COR-L47 (cell line): ENCODE results near the gene MAP4.
A peak's percentile ranks its signal among the peaks of the same experiment; 100 is the strongest.
"Not testable (repeated sequence)": the region's sequence is repeated elsewhere in the genome, so short reads cannot be mapped to it uniquely, and the experiment has no call there.

Experiments used
- DNase-seq: peaks from one replicate; lab custom pipeline; 2025; lab: John Stamatoyannopoulos, UW

Gene MAP4

DNA sequence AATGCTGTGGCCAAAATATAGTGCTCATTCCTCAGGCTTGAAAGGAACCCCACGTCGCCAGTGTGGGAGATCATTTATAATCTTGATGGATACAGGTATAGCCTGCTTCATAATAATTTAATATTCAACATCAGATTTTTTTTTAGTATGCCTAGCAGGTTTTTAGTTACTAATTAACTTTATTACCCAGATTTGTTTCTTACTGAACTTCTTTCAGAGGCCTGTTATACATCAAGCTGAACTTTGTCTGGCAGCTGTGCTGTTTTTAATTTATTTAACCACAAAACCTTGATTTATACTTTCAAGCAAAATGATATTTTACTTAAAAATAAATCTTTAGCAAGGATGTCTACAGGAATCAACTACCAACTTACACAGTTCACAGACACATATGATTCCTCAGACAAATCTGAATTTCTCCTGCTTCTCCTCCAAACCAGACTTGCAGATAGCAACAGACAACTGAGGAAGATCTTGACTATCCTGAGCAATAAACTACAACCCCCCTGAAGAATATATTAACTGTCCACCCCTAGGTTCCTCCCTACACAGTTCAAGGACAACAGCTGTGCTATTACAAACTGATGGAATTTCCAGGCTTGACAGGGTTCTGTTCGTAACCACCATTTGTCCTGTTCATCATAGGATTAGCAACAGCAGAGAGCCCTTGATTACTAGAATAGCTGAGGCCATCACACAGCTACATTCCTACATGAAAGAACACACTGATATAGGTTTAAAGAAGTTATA, 610 bp downstream of the MAP4 start:
- DNase-seq = no peak

DNA sequence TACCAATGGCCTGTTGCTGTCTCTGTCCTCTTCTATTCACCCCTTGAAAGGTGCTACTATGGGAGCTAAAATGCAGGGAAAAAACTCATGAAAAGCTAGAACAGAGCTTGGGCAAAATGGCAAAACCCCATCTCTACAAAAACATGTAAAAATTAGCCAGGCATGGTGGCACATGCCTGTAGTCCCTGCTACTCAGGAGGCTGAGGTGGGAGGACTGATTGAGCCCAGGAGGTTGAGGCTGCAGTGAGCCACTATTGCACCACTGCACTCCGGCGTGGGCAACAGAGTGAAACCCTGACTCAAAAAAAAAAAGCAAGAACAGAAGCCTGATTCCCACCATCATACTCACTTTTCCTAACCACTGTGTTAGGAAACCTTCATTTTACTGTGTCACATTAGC, 1.9 kb downstream of the MAP4 start:
- DNase-seq = no peak

DNA sequence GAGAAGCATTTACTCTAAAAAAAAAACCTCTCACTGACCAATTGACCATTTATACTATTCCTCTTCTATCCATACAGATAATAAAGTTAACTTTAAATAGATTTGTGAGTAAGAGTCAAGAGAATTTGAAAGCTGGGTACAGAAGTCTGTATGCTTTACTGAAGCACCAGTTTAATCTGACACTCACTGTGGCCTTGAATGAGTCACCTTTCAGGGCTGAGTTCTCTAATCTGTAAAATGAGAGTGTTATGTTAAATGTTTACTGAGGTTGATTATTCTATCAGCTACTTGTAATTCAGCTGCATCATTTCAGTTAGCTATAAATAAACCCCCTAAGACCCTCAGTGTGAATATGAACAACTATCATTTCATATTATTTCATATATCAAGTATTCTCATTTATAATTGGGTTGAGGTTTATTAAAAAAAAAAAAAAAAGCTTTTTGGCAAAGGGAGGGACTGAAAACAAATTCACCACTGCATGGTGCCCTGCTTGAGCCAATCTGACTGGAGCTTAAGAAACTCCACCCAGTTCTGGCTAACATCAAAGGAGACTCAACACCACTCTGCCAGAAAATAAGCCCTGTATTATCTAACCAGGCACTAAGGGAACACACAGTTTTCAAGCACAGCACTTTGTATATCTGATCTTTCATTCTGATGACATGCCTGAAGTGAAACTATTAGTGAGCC, 2.8 kb downstream of the MAP4 start:
- no peak for DNase-seq

GRCh38 chr3:48012659-48013058, 3.6 kb downstream of the MAP4 start:
- no peak for DNase-seq

- not testable (repeated sequence) for DNase-seq
These were observed 8.2 kb downstream of the MAP4 start for GRCh38 chr3:48008066-48008465.

DNA sequence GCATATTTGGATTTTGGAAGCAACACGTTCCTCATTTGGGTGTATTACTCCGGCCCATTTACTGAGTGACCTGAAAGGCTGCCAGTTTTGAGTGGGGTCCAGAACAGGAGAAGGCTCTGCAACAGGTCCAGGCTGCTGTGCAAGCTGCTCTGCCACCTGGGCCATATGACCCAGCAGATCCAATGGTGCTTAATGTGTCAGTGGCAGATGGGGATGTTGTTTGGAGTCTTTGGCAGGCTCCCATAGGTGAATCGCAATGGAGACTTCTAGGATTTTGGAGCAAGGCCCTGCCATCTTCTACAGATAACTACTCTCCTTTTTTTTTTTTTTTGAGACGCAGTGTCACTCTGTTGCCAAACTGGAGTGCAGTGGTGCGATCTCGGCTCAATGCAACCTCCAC, 8.9 kb downstream of the MAP4 start:
- DNase-seq = not testable (repeated sequence)

DNA sequence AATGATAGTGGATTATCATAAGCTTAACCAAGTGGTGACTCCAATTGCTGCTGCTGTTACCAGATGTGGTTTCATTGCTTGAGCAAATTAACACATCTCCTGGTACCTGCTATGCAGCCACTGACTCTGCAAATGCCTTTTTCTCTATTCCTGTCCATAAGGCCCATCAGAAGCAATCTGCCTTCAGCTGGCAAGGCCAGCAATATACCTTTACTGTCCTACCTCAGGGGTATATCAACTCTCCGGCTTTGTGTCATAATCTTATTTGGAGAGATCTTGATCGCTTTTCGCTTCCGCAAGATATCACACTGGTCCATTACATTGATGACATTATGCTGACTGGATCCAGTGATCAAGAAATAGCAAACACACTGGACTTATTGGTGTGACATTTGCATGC, 9.4 kb downstream of the MAP4 start:
- DNase-seq = not testable (repeated sequence)

GRCh38 chr3:48004694-48005093, 11.5 kb downstream of the MAP4 start:
- DNase-seq = no peak

GRCh38 chr3:48002787-48003186, 13.4 kb downstream of the MAP4 start:
- no peak for DNase-seq

GRCh38 chr3:48001991-48002390, 14.2 kb downstream of the MAP4 start:
- no peak for DNase-seq

- DNase-seq = no peak
These were observed 16.0 kb downstream of the MAP4 start for GRCh38 chr3:48000212-48000611.

DNA sequence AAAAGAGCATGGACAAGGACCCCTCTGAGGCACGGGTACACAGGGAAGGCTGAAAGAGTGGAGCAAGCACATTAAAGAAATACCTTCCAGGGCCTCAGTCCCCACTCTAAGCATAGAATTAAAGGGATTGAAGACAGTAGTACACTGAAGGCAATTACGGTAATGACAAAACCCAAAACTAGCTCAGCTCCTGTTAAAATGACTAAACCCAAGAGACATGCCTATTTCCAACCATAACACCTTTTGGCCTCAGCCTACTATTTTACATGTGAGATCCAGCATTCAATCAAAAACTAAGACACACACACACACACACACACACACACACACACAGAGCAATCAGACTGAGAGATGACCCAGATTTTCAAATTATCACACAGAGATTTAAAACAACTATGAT, 19.8 kb downstream of the MAP4 start:
- DNase-seq = no peak

- DNase-seq = no peak
These were observed 22.0 kb downstream of the MAP4 start for GRCh38 chr3:47994180-47994579.

DNA sequence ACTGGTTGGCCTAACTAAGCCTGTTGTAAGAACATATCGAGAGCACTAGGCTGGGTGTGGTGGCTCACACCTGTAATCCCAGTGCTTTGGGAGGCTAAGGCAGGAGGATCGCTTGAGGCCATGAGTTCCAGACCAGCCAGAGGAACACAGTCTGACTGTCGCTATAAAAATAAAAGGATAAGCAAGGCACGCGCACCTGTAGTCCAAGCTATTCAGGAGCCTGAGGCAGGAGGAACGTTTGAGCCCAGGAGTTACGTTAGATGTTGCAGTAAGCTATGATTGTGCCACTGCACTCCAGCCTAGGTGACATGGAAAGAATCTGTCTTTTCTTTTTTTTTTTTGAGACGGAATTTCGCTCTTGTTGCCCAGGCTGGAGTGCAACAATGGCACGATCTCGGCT, 24.9 kb downstream of the MAP4 start:
- DNase-seq = no peak

DNA sequence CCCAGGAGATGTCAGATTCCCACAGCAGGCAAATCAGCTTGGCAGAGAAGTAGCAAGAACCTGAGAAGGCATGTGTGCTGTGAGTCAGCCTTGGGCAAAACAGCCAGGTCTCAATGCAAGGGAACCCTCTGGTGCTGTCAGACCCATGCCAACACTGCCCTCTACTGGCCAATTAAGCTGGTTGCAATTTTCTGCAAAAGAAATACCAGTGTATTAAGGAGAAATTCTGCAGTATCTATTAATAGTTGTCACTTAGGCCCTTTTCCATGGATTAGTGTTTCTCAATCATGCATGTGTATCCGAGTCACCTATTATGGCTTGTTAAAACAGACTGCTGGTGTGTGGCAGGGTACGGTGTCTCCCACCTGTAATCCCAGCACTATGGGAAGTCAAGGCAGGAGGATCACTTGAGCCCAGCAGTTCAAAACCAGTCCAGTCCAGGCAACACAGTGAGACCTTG, 26.2 kb downstream of the MAP4 start:
- peak; percentile 46 for DNase-seq

GRCh38 chr3:47985381-47985780, 30.8 kb downstream of the MAP4 start:
- DNase-seq = no peak

GRCh38 chr3:47984075-47984728, 32.0 kb downstream of the MAP4 start:
- no peak for DNase-seq

DNA sequence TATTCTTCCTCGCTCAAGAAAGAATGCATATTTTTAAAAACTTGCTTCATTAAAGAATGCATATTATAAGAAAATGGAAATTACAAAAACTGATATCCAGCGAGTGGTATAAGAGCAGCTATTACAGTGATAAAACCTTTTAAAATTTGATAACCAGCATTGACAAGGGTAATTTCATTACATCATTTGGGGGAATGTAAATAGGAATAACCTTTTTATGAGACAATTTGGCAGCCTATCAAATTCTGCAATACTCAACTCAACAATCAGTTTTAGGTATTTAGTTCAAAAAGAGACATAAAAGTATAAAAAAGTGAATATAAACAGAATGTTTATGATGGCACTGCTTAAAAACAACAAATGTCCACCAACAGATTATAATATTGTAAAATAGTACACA, 35.4 kb downstream of the MAP4 start:
- no peak for DNase-seq

DNA sequence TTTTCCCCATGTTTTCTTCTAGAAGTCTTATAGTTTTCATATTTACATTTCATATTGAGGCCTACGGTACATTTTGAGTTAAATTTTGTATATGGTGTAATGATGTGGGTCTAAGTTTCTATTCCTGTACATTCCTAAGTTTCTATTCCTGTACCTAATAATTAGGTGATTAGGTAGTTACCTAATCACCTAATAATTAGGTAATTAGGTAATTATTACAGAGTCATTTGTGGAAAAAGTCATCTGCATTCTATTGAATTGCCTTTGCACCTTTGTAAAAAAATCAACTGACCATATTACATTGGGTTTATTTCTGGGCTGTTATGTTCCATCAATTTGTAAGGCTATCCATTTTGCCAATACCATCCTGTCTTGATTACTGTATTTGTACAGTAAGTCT, 37.1 kb downstream of the MAP4 start:
- DNase-seq = no peak

DNA sequence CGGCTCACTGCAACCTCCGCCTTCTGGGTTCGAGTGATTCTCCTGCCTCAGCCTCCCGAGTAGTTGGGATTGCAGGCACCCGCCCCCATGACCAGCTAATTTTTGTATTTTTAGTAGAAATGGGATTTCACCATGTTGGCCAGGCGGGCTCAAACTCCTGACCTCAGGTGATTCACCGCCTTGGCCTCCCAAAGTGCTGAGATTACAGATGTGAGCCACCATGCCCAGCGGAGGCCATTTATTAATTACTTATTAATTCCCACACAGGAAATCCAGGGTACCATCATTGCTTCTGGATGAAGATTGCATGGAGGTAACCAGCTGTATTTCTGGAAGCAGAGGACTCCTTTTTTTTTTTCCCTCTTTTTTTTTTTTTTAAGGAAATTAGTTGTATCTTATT, 37.8 kb downstream of the MAP4 start:
- no peak for DNase-seq

- DNase-seq = no peak
These were observed 40.0 kb downstream of the MAP4 start for GRCh38 chr3:47976135-47976732.

- no peak for DNase-seq
These were observed 41.2 kb downstream of the MAP4 start for GRCh38 chr3:47974974-47975470.

DNA sequence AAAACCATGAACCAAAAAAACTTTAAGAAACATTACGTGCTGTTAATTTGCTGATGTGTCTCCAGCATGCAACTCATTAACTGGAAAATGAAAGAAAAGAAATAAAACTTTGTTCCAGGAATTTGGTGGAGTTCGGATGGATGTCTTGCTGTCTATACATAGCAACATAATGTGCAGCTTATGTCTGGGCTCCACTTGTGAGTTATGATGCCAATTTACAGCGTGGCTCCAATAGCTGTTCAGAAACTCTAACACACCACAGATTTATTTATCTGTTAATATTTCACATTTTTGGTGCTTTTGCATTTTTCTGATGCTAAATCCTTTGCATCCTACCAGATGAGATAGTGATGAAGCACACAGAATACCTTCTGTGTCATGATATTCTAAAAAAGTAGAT, 45.1 kb downstream of the MAP4 start:
- DNase-seq = no peak
